ENCODE measurements around the gene ECI2.
"Not testable (repeated sequence)": the region's sequence is repeated elsewhere in the genome, so short reads cannot be mapped to it uniquely, and the experiment has no call there.

The ECI2 gene

GRCh38 chr6:4100655-4101054, 34.7 kb downstream of the ECI2 start:
- DNase-seq: no peak

GRCh38 chr6:4093288-4093687, 42.1 kb downstream of the ECI2 start:
- no peak for DNase-seq

GRCh38 chr6:4091941-4092340, 43.4 kb downstream of the ECI2 start:
- DNase-seq: no peak

- not testable (repeated sequence) for DNase-seq
These were observed 45.3 kb downstream of the ECI2 start for GRCh38 chr6:4090043-4090442.

- DNase-seq: no peak
These were observed 46.7 kb downstream of the ECI2 start for GRCh38 chr6:4088704-4089103.

- no peak for DNase-seq
These were observed 50.1 kb downstream of the ECI2 start for GRCh38 chr6:4085332-4085700.

- DNase-seq: no peak
These were observed 50.7 kb downstream of the ECI2 start for GRCh38 chr6:4084444-4085331.

GRCh38 chr6:4078691-4079471, 56.5 kb downstream of the ECI2 start, which contains the start of gene FAM217A:
Gene FAM217A, minus strand, starts transcription at chr6:4079137. Its CDS starts 1,723 bp downstream, at chr6:4077414.
- DNase-seq: no peak

- DNase-seq: no peak
These were observed 60.7 kb downstream of the ECI2 start for GRCh38 chr6:4074478-4075235.

GRCh38 chr6:4071330-4071729, 64.0 kb downstream of the ECI2 start:
- no peak for DNase-seq

- DNase-seq: no peak
These were observed 66.2 kb downstream of the ECI2 start for GRCh38 chr6:4069199-4069598.

- no peak for DNase-seq
These were observed 67.7 kb downstream of the ECI2 start for GRCh38 chr6:4067673-4068072.

GRCh38 chr6:4066029-4066755, 69.2 kb downstream of the ECI2 start:
- no peak for DNase-seq

All from eye (tissue), 1 donor.